Natural killer cell (primary cell): Measurements from ENCODE around the gene CHEK1. TPM values are rescaled to one million over a fixed set of nuclear protein-coding genes. Genes with fewer than 3 reads are reported as not detected.

Source experiments
- ATAC-seq, 3 donors: fragments of 150-1000 bp in 2 of 3; fragments of 200-7000 bp in 1 of 3; cut with Tn5 transposase; 1 replicate in 1 of 3; 2 replicates in 2 of 3; pipeline ENCODE4 v1.10.0; 2021; ENCODE audit warnings: mild to moderate bottlenecking in 2 of 3, moderate library complexity in 2 of 3
- DNase-seq, 2 donors: peaks; one replicate each; pipeline versions ENCODE4 v3.0.0 to v3.0.0-alpha.2; 2013 to 2021; ENCODE audit warnings: mixed read lengths in 1 of 2
- H3K27ac ChIP-seq: one replicate; pipeline ENCODE4 v1.5.1; 2013; ENCODE audit warnings: mild to moderate bottlenecking, low read length
- H3K27me3 ChIP-seq: one replicate; pipeline ENCODE4 v1.6.1; 2013; ENCODE audit warnings: low read length; ENCODE audit not compliant: control insufficient read depth, insufficient read depth
- H3K36me3 ChIP-seq: one replicate; pipeline ENCODE4 v1.6.1; 2013; ENCODE audit warnings: low read length; ENCODE audit not compliant: control insufficient read depth, insufficient read depth
- H3K4me1 ChIP-seq: one replicate; pipeline ENCODE4 v1.6.1; 2013; ENCODE audit warnings: low read length; ENCODE audit not compliant: control insufficient read depth, insufficient read depth
- H3K4me3 ChIP-seq: one replicate; pipeline ENCODE4 v1.5.1; 2013; ENCODE audit warnings: low read length
- H3K9me3 ChIP-seq: one replicate; pipeline ENCODE4 v1.6.1; 2013; ENCODE audit warnings: low read length; ENCODE audit not compliant: control insufficient read depth, insufficient read depth
- H3K27ac Mint-ChIP-seq, 2 donors: one replicate each; pipeline ENCODE4 v1.8.0; 2022; ENCODE audit warnings: mild to moderate bottlenecking in 2 of 2, mixed read lengths in 2 of 2, moderate library complexity in 1 of 2
- H3K27me3 Mint-ChIP-seq, 2 donors: one replicate each; pipeline ENCODE4 v1.8.0; 2022; ENCODE audit warnings: low read depth in 2 of 2, mixed read lengths in 2 of 2
- H3K36me3 Mint-ChIP-seq: one replicate; pipeline ENCODE4 v1.8.0; 2022; ENCODE audit warnings: mixed read lengths
- H3K4me1 Mint-ChIP-seq, 2 donors: one replicate each; pipeline ENCODE4 v1.8.0; 2022; ENCODE audit warnings: mixed read lengths in 2 of 2
- H3K4me3 Mint-ChIP-seq: one replicate; pipeline ENCODE4 v1.8.0; 2022; ENCODE audit warnings: mild to moderate bottlenecking, moderate library complexity, mixed read lengths
- H3K9me3 Mint-ChIP-seq, 2 donors: one replicate each; pipeline ENCODE4 v1.8.0; 2022; ENCODE audit warnings: mixed read lengths in 2 of 2
- WGBS: methylation state at CpG from one replicate; pipeline ENCODE4 v1.1.7; 2013; ENCODE audit warnings: missing lambda C conversion rate; ENCODE audit not compliant: insufficient coverage; 5-methylcytosine and 5-hydroxymethylcytosine counted together
- intact Hi-C: fragments of 100-400 bp; cut with micrococcal nuclease; formaldehyde crosslinking; loops from one replicate; pipeline ENCODE4 v1.14.2; 2022
- total RNA-seq, 4 donors: library from RNA; stranded (reverse); fragments of 120-200 nt in 1 of 4; gene quantifications; one replicate each; pipeline versions ENCODE4 v1.2.3 to v1.2.4, GENCODE V29; 2013 to 2022
- TF ChIP-seq, protein P1 (sequence below): fragments of 200-600 bp; IDR thresholded peaks from one replicate; pipeline ENCODE4 v1.8.0; 2022; ENCODE audit warnings: antibody characterized with exemption

The CHEK1 gene
- total RNA-seq, 3 donors from 2014 or later (not counting 1 experiment from before 2014, with no cell fraction given): 8.9 to 11.4 (median 10.1) TPM

- Mint-ChIP-seq H3K4me3 (no peak overlapping the region), H3K9me3 (no peaks in the 10 kb centered on the region), H3K27me3 (peaks cover 0 to 1% of the 10 kb centered on the region in 2 donors), H3K4me1 (no peaks in the 10 kb centered on the region), H3K27ac (no peak overlapping the region), H3K36me3 (no peaks in the 10 kb centered on the region)
- Histone ChIP-seq H3K4me3 (no peak overlapping the region), H3K9me3 (no peaks in the 10 kb centered on the region), H3K27me3 (no peaks in the 10 kb centered on the region), H3K4me1 (no peaks in the 10 kb centered on the region), H3K36me3 (no peaks in the 10 kb centered on the region), H3K27ac (no peak overlapping the region)
- WGBS: 94% methylated on average over 3 of the region's 3 CpGs
- TF ChIP-seq, protein P1, sequence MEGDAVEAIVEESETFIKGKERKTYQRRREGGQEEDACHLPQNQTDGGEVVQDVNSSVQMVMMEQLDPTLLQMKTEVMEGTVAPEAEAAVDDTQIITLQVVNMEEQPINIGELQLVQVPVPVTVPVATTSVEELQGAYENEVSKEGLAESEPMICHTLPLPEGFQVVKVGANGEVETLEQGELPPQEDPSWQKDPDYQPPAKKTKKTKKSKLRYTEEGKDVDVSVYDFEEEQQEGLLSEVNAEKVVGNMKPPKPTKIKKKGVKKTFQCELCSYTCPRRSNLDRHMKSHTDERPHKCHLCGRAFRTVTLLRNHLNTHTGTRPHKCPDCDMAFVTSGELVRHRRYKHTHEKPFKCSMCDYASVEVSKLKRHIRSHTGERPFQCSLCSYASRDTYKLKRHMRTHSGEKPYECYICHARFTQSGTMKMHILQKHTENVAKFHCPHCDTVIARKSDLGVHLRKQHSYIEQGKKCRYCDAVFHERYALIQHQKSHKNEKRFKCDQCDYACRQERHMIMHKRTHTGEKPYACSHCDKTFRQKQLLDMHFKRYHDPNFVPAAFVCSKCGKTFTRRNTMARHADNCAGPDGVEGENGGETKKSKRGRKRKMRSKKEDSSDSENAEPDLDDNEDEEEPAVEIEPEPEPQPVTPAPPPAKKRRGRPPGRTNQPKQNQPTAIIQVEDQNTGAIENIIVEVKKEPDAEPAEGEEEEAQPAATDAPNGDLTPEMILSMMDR: no peak
- no peak for DNase-seq
- no peak for ATAC-seq
- intact Hi-C loops: no loop called here
Observed at GRCh38 chr11:125688632-125689031, 63.7 kb downstream of the CHEK1 start.

- 87% methylated on average over 6 of the region's 6 CpGs for WGBS
- ATAC-seq: no peak
- TF ChIP-seq, protein P1: no peak
Observed at GRCh38 chr11:125689274-125689859, 64.4 kb downstream of the CHEK1 start.

DNA sequence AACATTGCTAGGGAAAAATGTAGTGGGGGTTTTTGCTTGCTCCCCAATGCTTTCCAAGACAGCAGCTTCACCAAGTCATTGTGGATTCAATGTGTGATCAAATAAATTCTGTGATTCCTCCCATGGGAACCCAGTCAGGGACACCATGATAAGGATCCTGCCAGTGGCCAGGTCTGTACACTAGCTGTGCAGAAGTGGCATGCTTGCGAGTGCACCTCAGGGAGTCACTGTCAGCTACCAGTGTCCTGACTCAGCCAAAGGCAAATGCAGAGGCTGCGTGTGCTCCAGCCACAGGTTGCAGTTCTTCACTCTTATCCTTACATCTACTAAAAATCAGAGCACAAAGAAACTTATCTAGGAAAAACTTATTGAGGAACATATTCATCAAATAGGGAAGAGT lies 65.0 kb downstream of the CHEK1 start:
- H3K27ac Mint-ChIP-seq: no peak overlapping the region

More at GRCh38 chr11:125689274-125689859, 64.4 kb downstream of the CHEK1 start:
- Histone ChIP-seq H3K9me3 (no peaks in the 10 kb centered on the region), H3K4me3 (no peak overlapping the region), H3K36me3 (no peaks in the 10 kb centered on the region), H3K4me1 (no peaks in the 10 kb centered on the region), H3K27ac (no peak overlapping the region), H3K27me3 (no peaks in the 10 kb centered on the region)
- H3K36me3 Mint-ChIP-seq: no peaks in the 10 kb centered on the region
- no peak overlapping the region for H3K4me3 Mint-ChIP-seq
- no peaks in the 10 kb centered on the region for H3K4me1 Mint-ChIP-seq
- peaks cover 0 to 2% of the 10 kb centered on the region in 2 donors for H3K27me3 Mint-ChIP-seq
- H3K27ac Mint-ChIP-seq: no peak overlapping the region
- intact Hi-C loops: no loop called here
- H3K9me3 Mint-ChIP-seq: no peaks in the 10 kb centered on the region
- DNase-seq: no peak

More for the DNA sequence above, 65.0 kb downstream of the CHEK1 start:
- Mint-ChIP-seq H3K36me3 (no peaks in the 10 kb centered on the region), H3K4me1 (no peaks in the 10 kb centered on the region), H3K9me3 (no peaks in the 10 kb centered on the region), H3K27me3 (peaks cover 2 to 4% of the 10 kb centered on the region in 2 donors), H3K4me3 (no peak overlapping the region)
- H3K9me3 ChIP-seq: no peaks in the 10 kb centered on the region
- intact Hi-C loops: no loop called here
- TF ChIP-seq, protein P1: no peak
- H3K36me3 ChIP-seq: no peaks in the 10 kb centered on the region
- no peak overlapping the region for H3K27ac ChIP-seq
- WGBS: 87% methylated on average over 2 of the region's 2 CpGs
- no peak for ATAC-seq
- H3K4me3 ChIP-seq: no peak overlapping the region
- no peaks in the 10 kb centered on the region for H3K4me1 ChIP-seq
- no peak for DNase-seq
- no peaks in the 10 kb centered on the region for H3K27me3 ChIP-seq
